ENCODE measurements around the gene KHDC1L.
"Not testable (repeated sequence)": the region's sequence is repeated elsewhere in the genome, so short reads cannot be mapped to it uniquely, and the experiment has no call there.

KHDC1L gene

GRCh38 chr6:73204252-73204651 lies 21.0 kb downstream of the KHDC1L start:
- no peak for DNase-seq (ENCODE audit: low spot score)

DNA sequence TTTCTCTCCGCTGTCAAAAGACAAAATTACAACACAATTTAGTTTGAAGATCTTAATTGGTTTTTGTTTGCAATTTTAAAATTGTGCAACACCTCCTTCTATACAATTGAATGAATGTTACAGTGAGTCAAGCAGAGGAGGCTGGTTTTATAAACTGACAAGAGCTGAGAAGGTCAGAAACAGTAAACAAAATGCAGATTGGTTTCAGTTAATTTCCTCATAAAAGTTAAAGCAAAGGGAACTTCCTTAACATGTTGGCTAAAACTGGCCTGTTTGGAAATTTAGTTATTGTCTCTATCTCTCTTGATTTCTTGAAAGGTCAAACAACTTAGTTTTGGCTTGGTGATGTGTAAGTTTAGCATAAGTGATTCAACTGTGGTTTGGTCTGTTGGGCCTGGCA lies 22.2 kb downstream of the KHDC1L start:
- DNase-seq (ENCODE audit: low spot score), result no peak

DNA sequence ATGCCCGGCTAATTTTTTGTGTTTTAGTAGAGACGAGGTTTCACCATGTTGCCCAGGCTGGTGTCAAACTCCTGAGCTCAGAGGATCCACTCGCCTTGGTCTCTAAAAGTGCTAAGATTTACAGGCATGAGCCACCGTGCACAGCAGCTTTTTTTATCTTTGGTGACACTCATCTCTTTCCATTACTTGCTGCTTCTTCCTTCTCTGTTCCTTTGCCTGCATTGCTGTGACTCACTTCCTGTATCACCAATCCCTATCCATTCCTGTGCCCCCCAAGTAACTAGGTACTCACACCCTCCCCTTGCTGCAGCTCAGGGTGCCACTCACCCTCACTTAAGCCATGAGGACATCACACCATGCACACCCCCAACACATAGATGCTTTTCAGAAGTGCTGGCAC lies 24.6 kb downstream of the KHDC1L start:
- DNase-seq (ENCODE audit: low spot score), result no peak

DNA sequence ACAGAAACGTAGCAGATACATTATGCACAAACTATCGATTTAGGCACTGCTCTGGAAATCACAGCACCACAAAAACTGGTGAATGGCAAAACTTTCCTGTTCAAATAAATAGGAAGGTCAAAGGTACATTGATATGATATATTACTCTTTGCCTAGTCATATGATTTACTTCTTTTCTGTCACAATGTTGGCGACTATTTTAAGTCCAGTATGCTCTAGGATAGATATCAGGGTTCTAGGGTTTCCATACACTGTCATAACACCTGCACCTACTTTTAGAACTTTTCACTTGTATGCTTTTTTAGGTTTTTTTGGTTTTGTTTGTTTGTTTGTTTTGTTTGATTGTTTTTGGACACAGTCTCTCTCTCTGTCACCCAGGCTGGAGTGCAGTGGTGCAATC lies 25.0 kb downstream of the KHDC1L start:
- no peak for DNase-seq (ENCODE audit: low spot score)

DNA sequence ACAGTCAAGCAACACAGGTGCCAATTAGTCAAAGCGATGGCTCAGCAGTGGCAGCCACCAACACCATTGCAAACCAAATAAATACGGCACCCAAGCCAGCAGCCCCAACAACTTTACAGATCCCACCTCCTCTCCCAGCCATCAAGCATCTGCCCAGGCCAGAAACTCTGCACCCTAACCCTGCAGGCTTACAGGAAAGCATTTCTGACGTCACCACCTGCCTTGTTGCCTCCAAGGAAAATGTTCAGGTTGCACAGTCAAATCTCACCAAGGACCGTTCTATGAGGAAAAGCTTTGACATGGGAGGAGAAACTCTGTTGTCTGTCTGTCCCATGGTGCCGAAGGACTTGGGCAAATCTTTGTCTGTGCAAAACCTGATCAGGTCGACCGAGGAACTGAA lies 30.6 kb downstream of the KHDC1L start:
- no peak for DNase-seq (ENCODE audit: low spot score)

DNA sequence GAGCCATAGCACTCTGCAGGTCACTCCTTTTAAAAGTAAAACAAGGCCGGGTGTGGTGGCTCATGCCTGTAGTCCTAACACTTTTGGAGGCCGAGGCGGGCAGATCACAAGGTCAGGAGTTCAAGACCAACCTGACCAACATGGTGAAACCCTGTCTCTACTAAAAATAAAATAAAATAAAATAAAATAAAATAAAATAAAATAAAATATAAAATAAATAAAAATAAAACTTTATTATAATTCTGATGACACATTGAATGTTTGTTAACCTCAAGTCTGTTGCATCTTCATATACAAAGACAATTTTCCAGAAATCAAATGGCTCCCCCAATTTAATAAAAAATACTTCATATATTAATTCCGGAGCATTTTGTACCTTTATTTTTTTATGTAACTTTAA lies 32.0 kb downstream of the KHDC1L start:
- DNase-seq (ENCODE audit: low spot score), result not testable (repeated sequence)

DNA sequence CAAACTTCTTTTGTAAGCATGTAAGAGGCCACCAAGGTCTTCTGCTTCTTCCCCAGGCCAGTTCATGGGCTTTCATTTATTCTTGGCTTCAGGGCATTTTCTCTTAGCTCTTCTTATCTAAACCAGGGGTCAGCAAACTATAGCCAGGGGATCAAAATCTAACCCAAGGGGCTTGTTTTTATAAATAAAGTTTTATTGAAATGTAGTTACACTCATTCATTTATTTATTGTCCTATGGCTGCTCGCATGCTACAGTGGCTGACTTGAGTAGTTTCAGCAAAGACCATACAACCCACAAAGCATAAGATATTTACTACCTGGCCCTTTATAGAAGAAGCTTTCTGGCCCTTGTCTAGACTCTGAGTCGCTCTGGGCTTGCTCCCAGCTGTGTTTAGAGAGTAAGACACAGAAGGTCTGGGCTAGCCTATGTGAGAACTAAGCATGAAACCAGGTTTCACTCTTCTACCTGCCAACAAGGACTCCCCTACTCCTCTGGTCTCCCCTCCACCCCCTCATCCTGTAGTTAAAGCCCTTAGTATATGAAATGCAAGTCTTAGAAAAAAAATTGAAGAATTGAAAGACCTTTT lies 43.2 kb downstream of the KHDC1L start:
- DNase-seq (ENCODE audit: low spot score), result no peak

GRCh38 chr6:73180763-73181619 lies 44.3 kb downstream of the KHDC1L start:
- DNase-seq (ENCODE audit: low spot score), result peak; percentile 78

GRCh38 chr6:73180076-73180738 lies 45.1 kb downstream of the KHDC1L start:
- DNase-seq (ENCODE audit: low spot score), result no peak

- no peak for DNase-seq (ENCODE audit: low spot score)
These were observed 47.9 kb downstream of the KHDC1L start for GRCh38 chr6:73177221-73177944.

GRCh38 chr6:73176057-73176456 lies 49.2 kb downstream of the KHDC1L start:
- no peak for DNase-seq (ENCODE audit: low spot score)

- no peak for DNase-seq (ENCODE audit: low spot score)
These were observed 50.6 kb downstream of the KHDC1L start for GRCh38 chr6:73174646-73175045.
